HG03139 (cell line): Measurements from ENCODE around the gene TTPAL.

Experiments
- ATAC-seq: cut with Tn5 transposase; IDR thresholded peaks from one replicate; pipeline ENCODE4 v1.9.1; 2021; ENCODE audit not compliant: unreplicated experiment

Gene TTPAL

GRCh38 chr20:44475694-44476560 is at the start of gene TTPAL:
Gene TTPAL (plus strand): TSS chr20:44475874. CDS start chr20:44480000, 4,126 bp downstream.
- ATAC-seq: peak; percentile 91

GRCh38 chr20:44425923-44426322 is 49.8 kb upstream of the TTPAL start:
- no peak for ATAC-seq

- no peak for ATAC-seq
These were observed 48.5 kb upstream of the TTPAL start for GRCh38 chr20:44426879-44427790.

- ATAC-seq: no peak
These were observed 47.9 kb upstream of the TTPAL start for GRCh38 chr20:44427804-44428173.

GRCh38 chr20:44428174-44429016 is 47.3 kb upstream of the TTPAL start:
- ATAC-seq: no peak

- no peak for ATAC-seq
These were observed 46.7 kb upstream of the TTPAL start for GRCh38 chr20:44429017-44429339.

GRCh38 chr20:44429419-44430269 is 46.0 kb upstream of the TTPAL start:
- no peak for ATAC-seq

GRCh38 chr20:44430270-44431065 is 45.2 kb upstream of the TTPAL start:
- no peak for ATAC-seq

- ATAC-seq: no peak
These were observed 44.6 kb upstream of the TTPAL start for GRCh38 chr20:44431118-44431501.

- ATAC-seq: no peak
These were observed 44.0 kb upstream of the TTPAL start for GRCh38 chr20:44431502-44432234.

GRCh38 chr20:44432618-44433577 is 42.8 kb upstream of the TTPAL start:
- ATAC-seq: no peak

- ATAC-seq: no peak
These were observed 41.7 kb upstream of the TTPAL start for GRCh38 chr20:44433751-44434538.

- no peak for ATAC-seq
These were observed 39.9 kb upstream of the TTPAL start for GRCh38 chr20:44435630-44436335.

- no peak for ATAC-seq
These were observed 39.3 kb upstream of the TTPAL start for GRCh38 chr20:44436393-44436792.

- ATAC-seq: no peak
These were observed 38.2 kb upstream of the TTPAL start for GRCh38 chr20:44437497-44437896.

- ATAC-seq: no peak
These were observed 36.9 kb upstream of the TTPAL start for GRCh38 chr20:44438782-44439181.
